ENCODE data around the gene JPH4. TPM values are rescaled to one million over a fixed set of nuclear protein-coding genes. Genes with fewer than 3 reads are reported as not detected.
A peak's percentile ranks its signal among the peaks of the same experiment; 100 is the strongest.

Gene JPH4
- total and polyA plus RNA-seq, 7 donors = 0.01 to 0.62 (median 0.13) TPM

DNA sequence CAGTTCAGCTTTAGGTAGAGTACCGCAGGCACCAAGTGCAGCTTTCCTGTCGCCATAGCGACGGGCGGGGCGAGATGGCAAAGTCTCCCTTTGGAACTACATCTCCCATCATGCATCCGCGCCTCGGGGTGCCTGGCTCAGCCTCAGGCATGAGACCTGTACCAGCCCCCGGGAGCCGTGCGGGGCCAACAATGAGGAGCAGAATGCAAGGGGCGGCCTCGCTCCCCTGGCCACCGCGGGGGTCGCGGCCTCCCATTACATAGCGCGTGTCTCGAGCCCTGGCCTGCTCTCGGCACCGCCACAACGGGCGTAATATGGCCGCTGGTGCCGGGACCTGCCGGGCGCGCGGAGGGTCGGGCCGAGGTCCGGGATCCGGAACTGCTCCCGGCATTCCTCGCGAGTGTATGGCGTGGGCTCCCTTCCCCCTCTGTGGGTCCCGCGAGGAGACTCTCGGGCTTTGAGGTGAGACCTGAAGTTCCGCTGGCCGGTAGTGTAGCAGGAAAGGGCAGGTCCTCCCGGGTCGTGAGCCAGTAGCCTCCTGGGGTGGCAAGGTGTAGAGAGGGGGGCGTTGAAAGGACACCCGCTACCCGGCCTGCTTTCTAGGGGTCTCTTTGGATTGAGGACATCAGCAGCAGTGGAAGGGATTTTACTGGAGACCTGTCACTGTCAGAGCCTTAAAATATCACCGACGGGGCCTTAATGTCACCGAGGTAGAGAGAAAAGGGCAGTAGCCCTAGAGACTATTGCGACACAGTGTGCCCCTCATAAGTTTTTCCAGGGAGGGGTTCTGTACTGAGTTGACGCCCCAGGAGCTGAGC lies 22.5 kb downstream of the JPH4 start, which contains the start of gene THTPA:
Gene THTPA, plus strand, starts transcription at position 390 of the 818 bp plus-strand sequence. CDS start 487 bp downstream, outside the sequence.
- DNase-seq (peak; percentile 93 to 95), ATAC-seq (peak; percentile 91 to 94 (median 93))
- H3K4me1 ChIP-seq = peaks cover 22% of the 10 kb centered on the region
- no peak for TF ChIP-seq CTCF (IDR thresholded peaks at IDR 0.05)
- no peaks in the 10 kb centered on the region for H3K9me3 ChIP-seq
- peak within 1 kb of the TSS; percentile 99 for H3K4me3 ChIP-seq
- intact Hi-C loops (cut with DNase I) = loop anchor here in 1 of 2 donors (10.0 kb wide), 1 partner anchor 231 kb away; the partner anchor contains the start of gene PABPN1
- H3K36me3 ChIP-seq (ENCODE audit: insufficient read depth in 1 of 2, low read depth in 1 of 2) = peaks cover 0 to 25% of the 10 kb centered on the region in 2 donors
- WGBS, 3 donors = 1% methylated on average over 38 to 54 of the region's 54 CpGs
- peak within 1 kb of the TSS; percentile 99 for H3K27ac ChIP-seq
- no peaks in the 10 kb centered on the region for H3K27me3 ChIP-seq (ENCODE audit: insufficient read depth in 3 of 3, low read length in 2 of 3)

DNA sequence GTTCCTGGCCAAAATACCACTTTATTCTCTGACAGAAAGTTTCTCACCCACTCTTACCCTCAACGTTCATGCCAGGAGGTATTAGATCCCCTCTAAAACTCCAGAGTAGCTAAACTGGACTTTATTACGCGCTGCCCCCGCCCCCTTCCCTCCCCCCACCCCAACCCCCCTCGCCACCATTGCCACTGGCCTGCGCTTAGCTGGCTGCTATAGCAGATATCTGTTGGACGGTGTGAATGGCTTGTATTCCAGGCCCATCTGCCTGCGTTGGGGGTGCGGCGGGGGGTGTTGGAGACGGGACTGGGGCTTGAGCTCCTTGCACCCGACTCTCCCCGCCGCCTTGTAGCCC lies 23.1 kb downstream of the JPH4 start:
- peaks cover 0 to 25% of the 10 kb centered on the region in 2 donors for H3K36me3 ChIP-seq (ENCODE audit: insufficient read depth in 1 of 2, low read depth in 1 of 2)
- 1 to 3% (median 2%) methylated on average over 14 of the region's 14 CpGs for WGBS, 3 donors
- intact Hi-C loops (cut with DNase I) = loop anchor here in 1 of 2 donors (10.0 kb wide), 1 partner anchor 231 kb away; the partner anchor contains the start of gene PABPN1
- ATAC-seq = peak in 2 of 4 donors; percentile 1 to 13
- H3K4me1 ChIP-seq = peaks cover 25% of the 10 kb centered on the region
- peak overlapping the region; percentile 99 for H3K4me3 ChIP-seq
- no peaks in the 10 kb centered on the region for H3K9me3 ChIP-seq
- peak overlapping the region; percentile 99 for H3K27ac ChIP-seq
- H3K27me3 ChIP-seq (ENCODE audit: insufficient read depth in 3 of 3, low read length in 2 of 3) = no peaks in the 10 kb centered on the region
- no peak for TF ChIP-seq CTCF (IDR thresholded peaks at IDR 0.05)
- DNase-seq = no peak

- DNase-seq (peak; percentile 82 to 84), ATAC-seq (peak; percentile 63 to 78 (median 70))
- H3K27ac ChIP-seq = peak within 1 kb of the TSS; percentile 56
- WGBS, 3 donors = 1% methylated on average over 38 to 48 of the region's 49 CpGs
- peaks cover 11% of the 10 kb centered on the region for H3K4me1 ChIP-seq
- peaks cover 0 to 5% (median 0%) of the 10 kb centered on the region in 3 donors for H3K27me3 ChIP-seq (ENCODE audit: insufficient read depth in 3 of 3, low read length in 2 of 3)
- intact Hi-C loops (cut with DNase I) = loop anchor here in 1 of 2 donors (10.0 kb wide), 1 partner anchor 227 kb away; the partner anchor contains the start of gene PABPN1
- no peak for TF ChIP-seq CTCF (IDR thresholded peaks at IDR 0.05)
- no peaks in the 10 kb centered on the region for H3K36me3 ChIP-seq (ENCODE audit: insufficient read depth in 1 of 2, low read depth in 1 of 2)
- no peaks in the 10 kb centered on the region for H3K9me3 ChIP-seq
- H3K4me3 ChIP-seq = peak within 1 kb of the TSS; percentile 85
These were observed 27.1 kb downstream of the JPH4 start, which contains the start of gene ZFHX2 for GRCh38 chr14:23551266-23552028. Gene ZFHX2 (minus strand): TSS chr14:23551765. CDS start chr14:23535325, 16,440 bp downstream.

GRCh38 chr14:23550812-23551265 lies 27.8 kb downstream of the JPH4 start:
- 0 to 3% (median 2%) methylated on average over 33 to 37 of the region's 37 CpGs for WGBS, 3 donors
- H3K27ac ChIP-seq = no peak overlapping the region
- intact Hi-C loops (cut with DNase I) = loop anchor here in 1 of 2 donors (10.0 kb wide), 1 partner anchor 226 kb away; the partner anchor contains the start of gene PABPN1
- peaks cover 0 to 5% (median 0%) of the 10 kb centered on the region in 3 donors for H3K27me3 ChIP-seq (ENCODE audit: insufficient read depth in 3 of 3, low read length in 2 of 3)
- no peaks in the 10 kb centered on the region for H3K9me3 ChIP-seq
- H3K36me3 ChIP-seq (ENCODE audit: insufficient read depth in 1 of 2, low read depth in 1 of 2) = no peaks in the 10 kb centered on the region
- ATAC-seq (peak; percentile 9 to 39 (median 18)), DNase-seq (peak in 1 of 2 donors; percentile 34)
- H3K4me3 ChIP-seq = peak overlapping the region; percentile 85
- peaks cover 11% of the 10 kb centered on the region for H3K4me1 ChIP-seq
- TF ChIP-seq CTCF (IDR thresholded peaks at IDR 0.05) = no peak

All from psoas muscle (tissue), 8 donors.